ENCODE data around the gene RSBN1. TPM values are rescaled to one million over a fixed set of nuclear protein-coding genes. Genes with fewer than 3 reads are reported as not detected.

RSBN1 gene
- 9.6 and 9.9 TPM in 2 replicates for total RNA-seq (2022)
- percentile 71 among the genes with signal in this experiment for Bru-seq, nascent RNA
- percentile 46 among the genes with signal in this experiment for BruChase-seq, experiment 1, labeled RNA remaining after a 6-hour chase
- percentile 66 among the genes with signal in this experiment for BruChase-seq, experiment 2, labeled RNA remaining after a 2-hour chase
- long read RNA-seq, full-length matches to known transcripts = 8 of 69 reads
- long read RNA-seq, partial matches to known transcripts = 2 of 69 reads
- long read RNA-seq, other reads (novel, unspliced or antisense) = 59 of 69 reads

DNA sequence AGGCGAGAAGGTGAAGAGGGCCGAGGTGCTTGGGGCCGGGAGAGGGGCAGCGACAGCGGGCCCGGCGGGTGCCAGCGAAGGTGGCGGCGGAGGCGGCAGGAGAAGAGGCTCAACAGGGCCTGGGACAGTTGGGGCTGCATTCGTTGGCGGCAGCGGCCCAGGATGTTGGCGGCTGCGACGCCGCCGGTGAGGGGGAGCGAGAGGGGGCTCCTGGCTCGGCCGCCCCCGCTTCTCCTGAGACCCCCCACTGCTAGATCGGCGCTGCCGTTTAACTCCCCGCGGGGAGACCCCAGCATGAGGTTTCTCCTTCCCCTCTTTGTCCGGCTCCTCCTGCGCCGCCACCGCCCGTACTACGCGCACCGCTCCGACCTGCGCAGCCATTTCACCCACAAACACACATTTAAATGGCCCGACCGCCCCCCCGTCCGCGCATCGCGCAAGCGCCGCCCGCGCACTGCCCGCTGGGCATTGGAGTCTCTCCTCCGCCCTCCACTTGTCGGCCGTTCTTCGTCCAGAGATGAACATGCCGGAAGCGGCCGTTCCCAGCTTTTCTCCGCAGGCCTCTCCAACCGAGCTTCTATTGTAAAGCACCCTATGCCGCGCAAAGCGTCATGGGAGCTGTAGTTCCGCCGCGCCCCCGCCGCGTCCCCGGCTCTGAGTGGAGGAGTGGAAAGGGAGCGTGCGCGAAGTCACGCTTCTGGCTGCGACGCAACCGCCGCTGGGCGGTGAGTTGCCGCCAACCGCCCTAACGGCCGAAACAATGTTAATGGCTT is at the start of gene RSBN1:
Gene RSBN1, minus strand, starts transcription at position 589 of the 773 bp plus-strand sequence. Its CDS starts 64 bp downstream, at position 525.
- peak; percentile 94 for DNase-seq
- H3K4me3 Mint-ChIP-seq (ENCODE audit: low read depth, unreplicated experiment) = peak within 1 kb of the TSS; percentile 92
- H3K36me3 Mint-ChIP-seq (ENCODE audit: insufficient read depth, unreplicated experiment) = peaks cover 25% of the 10 kb centered on the region
- TF ChIP-seq, protein P1, sequence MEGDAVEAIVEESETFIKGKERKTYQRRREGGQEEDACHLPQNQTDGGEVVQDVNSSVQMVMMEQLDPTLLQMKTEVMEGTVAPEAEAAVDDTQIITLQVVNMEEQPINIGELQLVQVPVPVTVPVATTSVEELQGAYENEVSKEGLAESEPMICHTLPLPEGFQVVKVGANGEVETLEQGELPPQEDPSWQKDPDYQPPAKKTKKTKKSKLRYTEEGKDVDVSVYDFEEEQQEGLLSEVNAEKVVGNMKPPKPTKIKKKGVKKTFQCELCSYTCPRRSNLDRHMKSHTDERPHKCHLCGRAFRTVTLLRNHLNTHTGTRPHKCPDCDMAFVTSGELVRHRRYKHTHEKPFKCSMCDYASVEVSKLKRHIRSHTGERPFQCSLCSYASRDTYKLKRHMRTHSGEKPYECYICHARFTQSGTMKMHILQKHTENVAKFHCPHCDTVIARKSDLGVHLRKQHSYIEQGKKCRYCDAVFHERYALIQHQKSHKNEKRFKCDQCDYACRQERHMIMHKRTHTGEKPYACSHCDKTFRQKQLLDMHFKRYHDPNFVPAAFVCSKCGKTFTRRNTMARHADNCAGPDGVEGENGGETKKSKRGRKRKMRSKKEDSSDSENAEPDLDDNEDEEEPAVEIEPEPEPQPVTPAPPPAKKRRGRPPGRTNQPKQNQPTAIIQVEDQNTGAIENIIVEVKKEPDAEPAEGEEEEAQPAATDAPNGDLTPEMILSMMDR (IDR thresholded peaks at IDR 0.05; ENCODE audit: unreplicated experiment) = no peak
- BruUV-seq (replicated peaks) = no TSS peak
- H3K27me3 Mint-ChIP-seq (ENCODE audit: unreplicated experiment) = no peaks in the 10 kb centered on the region
- intact Hi-C loops (cut with micrococcal nuclease; ENCODE audit: unreplicated experiment) = no loop called here
- H3K9me3 Mint-ChIP-seq (ENCODE audit: low read depth, unreplicated experiment) = no peaks in the 10 kb centered on the region
- no peaks in the 10 kb centered on the region for H3K4me1 Mint-ChIP-seq (ENCODE audit: low read depth, unreplicated experiment)
- CTCF ChIA-PET = interaction anchor here (0.6 to 1.0 kb wide), 2 partner anchors 52 to 120 kb away, joined by 3 read pairs; no protein-coding TSS in a partner anchor
- H3K27ac Mint-ChIP-seq (ENCODE audit: unreplicated experiment) = peak within 1 kb of the TSS; percentile 92

DNA sequence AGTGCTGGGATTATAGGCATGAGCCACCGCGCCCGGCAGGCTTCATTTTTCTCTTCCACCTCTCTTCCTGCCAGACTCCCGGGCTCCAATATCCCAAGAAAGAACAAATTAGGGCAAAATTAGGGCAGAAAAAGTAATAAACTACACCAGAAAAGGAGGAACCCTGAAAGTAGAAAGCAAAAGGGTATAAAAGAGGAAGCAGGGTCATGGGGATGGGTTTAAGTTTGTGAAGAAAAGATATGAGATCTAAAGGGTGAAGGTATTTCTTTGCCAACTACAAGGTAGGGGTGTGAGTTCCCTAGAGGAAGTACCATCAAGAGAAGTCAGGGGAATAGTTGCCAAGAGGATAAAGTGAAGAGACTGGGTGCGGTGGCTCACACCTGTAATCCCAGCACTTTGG is 49.4 kb upstream of the RSBN1 start:
- DNase-seq = no peak

DNA sequence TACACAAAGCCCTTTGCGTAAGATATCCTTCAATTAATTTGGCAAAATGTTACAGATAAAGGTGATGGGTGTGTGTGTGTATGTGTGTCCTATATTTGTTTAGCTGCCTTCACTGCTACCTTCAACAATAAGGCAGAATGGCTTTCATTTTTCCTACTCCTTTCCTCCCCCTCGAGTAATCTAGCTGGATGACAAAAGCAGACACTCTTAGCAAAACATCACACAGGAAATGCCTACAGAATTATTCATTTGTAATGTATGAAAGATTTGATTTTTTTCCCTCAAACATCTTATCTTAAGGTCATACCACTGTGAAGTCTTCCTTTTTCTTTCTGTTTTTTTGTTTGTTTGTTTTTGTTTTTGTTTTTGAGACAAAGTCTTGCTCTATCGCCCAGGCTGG is 48.6 kb upstream of the RSBN1 start:
- DNase-seq = no peak
- BruUV-seq (replicated peaks) = no TSS peak
- H3K36me3 Mint-ChIP-seq (ENCODE audit: insufficient read depth, unreplicated experiment) = no peaks in the 10 kb centered on the region
- no peaks in the 10 kb centered on the region for H3K27me3 Mint-ChIP-seq (ENCODE audit: unreplicated experiment)
- H3K4me1 Mint-ChIP-seq (ENCODE audit: low read depth, unreplicated experiment) = peaks cover 7% of the 10 kb centered on the region
- intact Hi-C loops (cut with micrococcal nuclease; ENCODE audit: unreplicated experiment) = no loop called here
- TF ChIP-seq, protein P1 (IDR thresholded peaks at IDR 0.05; ENCODE audit: unreplicated experiment) = no peak
- H3K27ac Mint-ChIP-seq (ENCODE audit: unreplicated experiment) = no peak overlapping the region
- CTCF ChIA-PET = no interaction called here
- no peak overlapping the region for H3K4me3 Mint-ChIP-seq (ENCODE audit: low read depth, unreplicated experiment)
- H3K9me3 Mint-ChIP-seq (ENCODE audit: low read depth, unreplicated experiment) = no peaks in the 10 kb centered on the region

More for the DNA sequence above, 49.4 kb upstream of the RSBN1 start:
- intact Hi-C loops (cut with micrococcal nuclease; ENCODE audit: unreplicated experiment) = no loop called here
- no TSS peak for BruUV-seq (replicated peaks)
- Mint-ChIP-seq H3K9me3 (ENCODE audit: low read depth, unreplicated experiment) (no peaks in the 10 kb centered on the region), H3K4me3 (ENCODE audit: low read depth, unreplicated experiment) (no peak overlapping the region), H3K36me3 (ENCODE audit: insufficient read depth, unreplicated experiment) (no peaks in the 10 kb centered on the region), H3K27me3 (ENCODE audit: unreplicated experiment) (no peaks in the 10 kb centered on the region), H3K27ac (ENCODE audit: unreplicated experiment) (no peak overlapping the region), H3K4me1 (ENCODE audit: low read depth, unreplicated experiment) (peaks cover 7% of the 10 kb centered on the region)
- CTCF ChIA-PET = no interaction called here
- TF ChIP-seq, protein P1 (IDR thresholded peaks at IDR 0.05; ENCODE audit: unreplicated experiment) = no peak

DNA sequence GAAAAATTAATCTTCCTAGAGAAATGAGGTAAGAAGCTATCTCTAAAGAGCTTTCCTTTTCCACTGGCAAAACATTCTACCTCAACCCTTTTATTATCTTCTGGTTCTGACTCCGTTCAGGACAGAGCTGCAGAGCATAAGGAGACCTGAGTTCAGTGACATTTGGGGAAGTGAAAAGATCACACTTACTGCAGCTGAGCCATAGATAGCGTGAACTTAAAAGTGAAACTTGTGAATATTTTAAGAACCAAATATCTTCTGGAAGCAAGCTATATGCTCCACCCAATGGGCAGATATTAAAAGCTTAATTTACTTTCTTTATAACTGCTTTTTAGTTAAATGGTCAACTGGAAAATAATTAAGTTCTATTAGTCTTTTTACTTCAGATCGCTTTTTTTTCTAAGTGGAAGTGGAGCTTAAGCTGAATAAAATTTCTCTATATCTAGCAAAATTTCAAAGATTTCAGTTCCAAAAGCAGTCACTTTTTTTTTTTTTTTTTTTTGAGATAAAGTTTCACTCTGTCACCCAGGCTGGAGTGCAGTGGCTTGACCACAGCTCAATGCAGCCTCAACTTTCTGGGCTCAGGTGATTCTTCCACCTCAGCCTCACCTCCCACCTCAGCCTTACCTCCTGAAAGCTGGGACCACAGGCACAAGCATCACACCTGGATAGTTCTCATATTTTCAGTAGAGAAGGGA is 47.4 kb upstream of the RSBN1 start:
- intact Hi-C loops (cut with micrococcal nuclease; ENCODE audit: unreplicated experiment) = no loop called here
- no TSS peak for BruUV-seq (replicated peaks)
- H3K27me3 Mint-ChIP-seq (ENCODE audit: unreplicated experiment) = no peaks in the 10 kb centered on the region

More for the DNA sequence above, 47.4 kb upstream of the RSBN1 start:
- no peak for DNase-seq
- CTCF ChIA-PET = interaction anchor here (0.7 kb wide), 1 partner anchor 25 kb away, joined by 7 read pairs; no protein-coding TSS in a partner anchor
- Mint-ChIP-seq H3K9me3 (ENCODE audit: low read depth, unreplicated experiment) (no peaks in the 10 kb centered on the region), H3K36me3 (ENCODE audit: insufficient read depth, unreplicated experiment) (no peaks in the 10 kb centered on the region), H3K27ac (ENCODE audit: unreplicated experiment) (no peak overlapping the region), H3K4me1 (ENCODE audit: low read depth, unreplicated experiment) (peaks cover 7% of the 10 kb centered on the region), H3K4me3 (ENCODE audit: low read depth, unreplicated experiment) (no peak overlapping the region)
- TF ChIP-seq, protein P1 (IDR thresholded peaks at IDR 0.05; ENCODE audit: unreplicated experiment) = no peak
